ENCODE results near the gene AOPEP. TPM values are rescaled to one million over a fixed set of nuclear protein-coding genes. Genes with fewer than 3 reads are reported as not detected.

AOPEP gene
- total and polyA plus RNA-seq, 4 donors: 29.0 to 121 (median 60.0) TPM

DNA sequence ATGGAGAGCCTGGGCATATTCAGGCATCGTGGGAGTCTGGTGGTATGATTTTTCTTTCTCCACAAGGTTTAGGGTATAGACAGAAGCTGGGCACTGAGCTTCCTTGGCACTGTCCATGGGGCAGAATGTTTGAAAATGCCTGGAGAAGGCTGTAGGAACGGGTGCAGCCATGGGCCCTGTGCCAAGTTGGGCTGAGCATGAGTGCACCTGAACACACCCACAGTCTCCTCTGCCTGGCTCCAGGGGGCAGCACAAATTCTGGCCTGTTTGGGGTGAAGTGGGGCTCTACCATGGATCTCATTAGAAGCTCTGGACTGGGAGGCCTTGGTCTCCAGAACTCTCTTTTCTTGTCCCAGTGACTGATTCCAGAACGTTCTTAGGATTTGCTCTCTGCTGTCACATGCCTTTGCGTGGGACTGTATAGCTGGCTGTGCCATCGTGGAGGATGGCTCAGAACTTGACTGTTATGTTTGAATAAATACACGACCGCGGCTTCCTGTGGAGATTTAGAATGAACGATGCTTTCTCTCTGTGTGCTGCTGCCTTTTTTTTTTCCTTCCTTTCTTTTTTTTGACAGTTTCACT, 361.3 kb downstream of the AOPEP start:
- H3K27ac ChIP-seq (ENCODE audit: low read depth in 1 of 2, low read length in 1 of 2): peak overlapping the region in 1 of 2 donors; percentile 23
- TF ChIP-seq, protein P1, sequence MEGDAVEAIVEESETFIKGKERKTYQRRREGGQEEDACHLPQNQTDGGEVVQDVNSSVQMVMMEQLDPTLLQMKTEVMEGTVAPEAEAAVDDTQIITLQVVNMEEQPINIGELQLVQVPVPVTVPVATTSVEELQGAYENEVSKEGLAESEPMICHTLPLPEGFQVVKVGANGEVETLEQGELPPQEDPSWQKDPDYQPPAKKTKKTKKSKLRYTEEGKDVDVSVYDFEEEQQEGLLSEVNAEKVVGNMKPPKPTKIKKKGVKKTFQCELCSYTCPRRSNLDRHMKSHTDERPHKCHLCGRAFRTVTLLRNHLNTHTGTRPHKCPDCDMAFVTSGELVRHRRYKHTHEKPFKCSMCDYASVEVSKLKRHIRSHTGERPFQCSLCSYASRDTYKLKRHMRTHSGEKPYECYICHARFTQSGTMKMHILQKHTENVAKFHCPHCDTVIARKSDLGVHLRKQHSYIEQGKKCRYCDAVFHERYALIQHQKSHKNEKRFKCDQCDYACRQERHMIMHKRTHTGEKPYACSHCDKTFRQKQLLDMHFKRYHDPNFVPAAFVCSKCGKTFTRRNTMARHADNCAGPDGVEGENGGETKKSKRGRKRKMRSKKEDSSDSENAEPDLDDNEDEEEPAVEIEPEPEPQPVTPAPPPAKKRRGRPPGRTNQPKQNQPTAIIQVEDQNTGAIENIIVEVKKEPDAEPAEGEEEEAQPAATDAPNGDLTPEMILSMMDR (IDR thresholded peaks at IDR 0.05; ENCODE audit: control extremely low read depth, extremely low read depth): no peak
- WGBS, 2 donors: 74 to 83% methylated on average over 9 of the region's 9 CpGs
- no peak for ATAC-seq (ENCODE audit: insufficient read depth, low FRiP score)
- no peak overlapping the region for H3K4me3 ChIP-seq
- H3K9ac ChIP-seq (ENCODE audit: insufficient read depth in 1 of 2, low read length in 2 of 2): no peak overlapping the region
- H3K4me1 ChIP-seq (ENCODE audit: control insufficient read depth in 5 of 5, insufficient read depth in 5 of 5, low read length in 5 of 5): peaks cover 3 to 31% (median 20%) of the 10 kb centered on the region in 5 donors
- peak in 1 of 3 donors; percentile 24 for DNase-seq
- peaks cover 0 to 3% (median 0%) of the 10 kb centered on the region in 4 donors for H3K9me3 ChIP-seq (ENCODE audit: control insufficient read depth in 4 of 4, insufficient read depth in 3 of 4, low read length in 3 of 4)
- peaks cover 5 to 45% (median 32%) of the 10 kb centered on the region in 4 donors for H3K36me3 ChIP-seq (ENCODE audit: control insufficient read depth in 4 of 4, insufficient read depth in 4 of 4, low read length in 4 of 4)
- H3K27me3 ChIP-seq (ENCODE audit: control insufficient read depth in 3 of 3, insufficient read depth in 3 of 3, low read length in 2 of 3): no peaks in the 10 kb centered on the region

DNA sequence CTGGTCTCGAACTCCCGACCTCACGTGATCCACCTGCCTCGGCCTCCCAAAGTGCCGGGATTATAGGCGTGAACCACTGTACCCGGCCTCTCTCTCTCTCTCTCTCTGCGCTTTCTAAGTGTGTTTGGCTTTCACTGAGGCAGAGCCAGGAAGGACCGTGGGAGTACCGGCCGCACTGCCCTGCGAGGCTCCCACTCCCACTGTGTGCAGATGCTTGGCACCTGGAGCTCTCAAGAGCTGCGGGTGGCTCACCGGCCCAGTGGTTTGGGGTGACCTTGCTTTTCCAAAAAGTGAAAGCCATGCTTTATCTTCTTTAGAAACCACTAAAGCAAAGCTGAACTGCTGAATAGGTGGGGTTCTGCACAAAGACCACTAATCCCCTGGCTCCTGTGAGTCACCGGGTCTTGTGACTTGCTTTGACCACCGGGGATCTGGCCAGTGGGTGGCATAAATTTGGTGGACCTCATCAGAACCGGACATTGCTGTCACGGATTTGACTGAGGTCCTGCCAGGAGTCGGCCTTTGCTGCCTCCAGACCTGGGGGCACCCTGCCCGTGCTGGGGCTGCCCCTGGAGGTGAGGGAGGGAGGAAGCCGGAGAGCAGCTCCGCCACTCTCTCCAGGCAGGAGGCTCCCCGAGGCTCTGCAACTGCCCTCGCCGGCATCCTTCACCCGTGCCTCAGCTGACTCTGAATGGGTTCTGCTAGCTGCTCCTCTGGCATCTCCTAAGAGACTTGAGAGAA, 362.1 kb downstream of the AOPEP start:
- 88 to 91% methylated on average over 26 of the region's 26 CpGs for WGBS, 2 donors
- H3K9ac ChIP-seq (ENCODE audit: insufficient read depth in 1 of 2, low read length in 2 of 2): no peak overlapping the region
- H3K27ac ChIP-seq (ENCODE audit: low read depth in 1 of 2, low read length in 1 of 2): peak overlapping the region; percentile 4 to 82
- H3K27me3 ChIP-seq (ENCODE audit: control insufficient read depth in 3 of 3, insufficient read depth in 3 of 3, low read length in 2 of 3): no peaks in the 10 kb centered on the region
- no peak overlapping the region for H3K4me3 ChIP-seq
- DNase-seq: no peak
- H3K36me3 ChIP-seq (ENCODE audit: control insufficient read depth in 4 of 4, insufficient read depth in 4 of 4, low read length in 4 of 4): peaks cover 5 to 42% (median 25%) of the 10 kb centered on the region in 4 donors
- peaks cover 3 to 31% (median 22%) of the 10 kb centered on the region in 5 donors for H3K4me1 ChIP-seq (ENCODE audit: control insufficient read depth in 5 of 5, insufficient read depth in 5 of 5, low read length in 5 of 5)
- no peaks in the 10 kb centered on the region for H3K9me3 ChIP-seq (ENCODE audit: control insufficient read depth in 4 of 4, insufficient read depth in 3 of 4, low read length in 3 of 4)
- TF ChIP-seq, protein P1 (IDR thresholded peaks at IDR 0.05; ENCODE audit: control extremely low read depth, extremely low read depth): no peak
- ATAC-seq (ENCODE audit: insufficient read depth, low FRiP score): no peak

DNA sequence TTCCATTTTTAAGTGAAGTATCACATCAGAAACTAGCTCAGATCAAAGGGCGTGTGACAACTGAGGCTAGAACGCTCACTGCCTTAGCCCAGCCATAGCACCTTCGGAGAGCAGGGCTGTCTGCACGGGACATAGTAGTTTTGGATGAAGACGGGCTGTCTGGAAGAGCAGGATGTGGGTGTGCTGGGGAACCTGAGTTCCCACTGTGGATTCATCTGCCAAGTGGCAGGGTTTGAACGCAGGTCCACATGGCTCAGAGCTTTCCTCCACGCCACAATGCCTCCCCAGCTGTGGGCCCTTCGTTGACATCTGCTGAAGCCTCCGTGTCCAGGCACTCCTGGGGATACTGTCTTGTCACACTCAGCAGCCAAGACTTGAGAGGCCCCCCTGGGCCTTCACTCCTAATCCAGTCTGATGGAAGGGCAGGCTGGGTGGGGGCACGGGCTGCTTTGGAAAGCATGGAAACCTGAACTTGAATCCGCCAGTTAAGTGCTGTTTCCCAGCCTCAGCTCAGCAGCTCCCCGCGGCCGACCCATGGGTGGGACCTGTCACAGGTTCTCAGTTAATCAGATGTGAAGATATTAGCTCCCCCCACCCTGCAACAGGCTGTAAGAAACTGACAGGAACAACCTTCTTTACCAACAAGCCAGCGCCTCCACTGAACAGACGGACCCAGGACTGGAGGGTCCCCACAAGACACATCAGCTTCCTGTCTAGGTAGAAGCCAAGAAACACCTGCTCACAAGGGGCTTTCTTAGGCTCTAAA, 362.9 kb downstream of the AOPEP start:
- TF ChIP-seq, protein P1 (IDR thresholded peaks at IDR 0.05; ENCODE audit: control extremely low read depth, extremely low read depth): no peak
- Histone ChIP-seq H3K9ac (ENCODE audit: insufficient read depth in 1 of 2, low read length in 2 of 2) (no peak overlapping the region), H3K4me3 (no peak overlapping the region), H3K27me3 (ENCODE audit: control insufficient read depth in 3 of 3, insufficient read depth in 3 of 3, low read length in 2 of 3) (no peaks in the 10 kb centered on the region), H3K27ac (ENCODE audit: low read depth in 1 of 2, low read length in 1 of 2) (peak overlapping the region; percentile 26 to 82), H3K36me3 (ENCODE audit: control insufficient read depth in 4 of 4, insufficient read depth in 4 of 4, low read length in 4 of 4) (peaks cover 5 to 40% (median 21%) of the 10 kb centered on the region in 4 donors), H3K4me1 (ENCODE audit: control insufficient read depth in 5 of 5, insufficient read depth in 5 of 5, low read length in 5 of 5) (peaks cover 3 to 31% (median 22%) of the 10 kb centered on the region in 5 donors), H3K9me3 (ENCODE audit: control insufficient read depth in 4 of 4, insufficient read depth in 3 of 4, low read length in 3 of 4) (no peaks in the 10 kb centered on the region)
- no peak for DNase-seq
- ATAC-seq (ENCODE audit: insufficient read depth, low FRiP score): no peak
- WGBS, 2 donors: 89 to 90% methylated on average over 16 of the region's 16 CpGs
